ES-I3 (cell line): Measurements from ENCODE around the gene PTH.

Source experiments
- H3K36me3 ChIP-seq: 2 replicates; pipeline ENCODE4 v1.6.1; 2013; ENCODE audit warnings: mild to moderate bottlenecking, low read length, control low read depth, moderate library complexity; ENCODE audit not compliant: insufficient read depth
- H3K4me1 ChIP-seq: 2 replicates; pipeline ENCODE4 v1.6.1; 2013; ENCODE audit warnings: mild to moderate bottlenecking, control low read depth, low read length; ENCODE audit not compliant: insufficient read depth
- H3K9ac ChIP-seq: 2 replicates; pipeline ENCODE4 v1.6.1; 2013; ENCODE audit warnings: low read depth, mild to moderate bottlenecking, low read length, moderate library complexity
- H3K9me3 ChIP-seq: 2 replicates; pipeline ENCODE4 v1.6.1; 2013; ENCODE audit warnings: mild to moderate bottlenecking, low read length, moderate library complexity; ENCODE audit not compliant: control insufficient read depth, insufficient read depth

PTH gene

DNA sequence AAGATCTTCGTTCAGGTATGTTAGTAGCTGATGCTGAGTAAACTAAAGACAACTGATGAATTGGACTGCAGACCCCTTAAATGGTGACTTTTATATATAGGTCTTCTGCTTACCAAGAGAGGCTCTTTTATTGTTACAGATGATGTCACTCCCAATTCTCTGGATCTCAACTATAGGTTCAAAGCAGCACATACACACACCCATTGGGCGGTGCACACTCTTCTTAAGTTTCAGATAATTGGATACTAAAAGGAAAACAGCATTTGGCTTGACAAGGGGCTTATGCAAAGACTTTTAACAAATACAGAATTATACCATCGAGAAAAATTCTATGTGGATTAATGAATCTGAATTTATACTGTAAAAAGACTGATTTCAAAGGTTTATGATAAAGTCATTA, at the start of gene PTH:
PTH (minus strand) TSS at position 69 of the 400 bp plus-strand sequence. CDS start 3,142 bp downstream, outside the sequence.
- Histone ChIP-seq H3K9me3 (no peaks in the 10 kb centered on the region), H3K36me3 (no peaks in the 10 kb centered on the region), H3K4me1 (no peaks in the 10 kb centered on the region), H3K9ac (no peak within 1 kb of the TSS)

DNA sequence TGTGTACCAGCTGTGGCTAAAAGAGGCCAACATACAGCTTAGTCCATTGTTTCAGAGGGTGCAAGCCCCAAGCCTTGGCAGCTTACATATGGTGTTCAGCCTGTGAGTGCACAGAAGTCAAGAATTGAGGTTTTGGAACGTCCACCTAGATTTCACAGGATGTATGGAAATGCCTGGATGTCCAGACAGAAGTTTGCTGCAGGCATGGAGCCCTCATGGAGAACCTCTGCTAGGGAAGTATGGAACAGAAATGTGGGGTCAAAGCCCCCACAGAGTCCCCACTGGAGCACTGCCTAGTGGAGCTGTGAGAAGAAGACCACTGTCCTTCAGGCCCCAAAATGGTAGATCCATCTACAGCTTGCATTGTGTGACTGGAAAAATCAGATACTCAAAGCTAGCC, 42.2 kb upstream of the PTH start:
- H3K36me3 ChIP-seq, result no peaks in the 10 kb centered on the region
- H3K4me1 ChIP-seq, result no peaks in the 10 kb centered on the region
- peaks cover 3% of the 10 kb centered on the region for H3K9me3 ChIP-seq
- H3K9ac ChIP-seq, result no peak overlapping the region

GRCh38 chr11:13535819-13536218, 40.0 kb upstream of the PTH start:
- Histone ChIP-seq H3K9me3 (peaks cover 3% of the 10 kb centered on the region; the same call in 1 of the 2 replicates), H3K9ac (no peak overlapping the region), H3K36me3 (no peaks in the 10 kb centered on the region), H3K4me1 (no peaks in the 10 kb centered on the region)

DNA sequence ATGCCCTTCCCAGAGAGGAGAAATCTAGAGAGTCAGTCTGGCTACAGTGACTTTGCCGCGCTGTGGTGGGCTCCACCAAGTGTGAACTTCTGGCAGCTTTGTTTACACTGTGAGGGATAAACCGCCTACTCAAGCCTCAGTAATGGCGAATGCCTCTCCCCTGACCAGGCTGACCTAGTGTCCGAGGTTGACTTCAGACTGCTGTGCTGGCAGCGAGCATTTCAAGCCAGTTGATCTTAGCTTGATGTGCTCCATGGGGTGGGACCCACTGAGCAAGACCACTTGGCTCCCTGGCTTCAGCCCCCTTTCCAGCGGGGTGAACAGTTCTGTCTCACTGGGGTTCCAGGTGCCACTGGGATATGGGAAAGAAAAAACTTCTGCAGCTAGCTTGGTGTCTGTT, 38.6 kb upstream of the PTH start:
- peaks cover 3% of the 10 kb centered on the region; the same call in 1 of the 2 replicates for H3K9me3 ChIP-seq
- no peaks in the 10 kb centered on the region for H3K36me3 ChIP-seq
- no peaks in the 10 kb centered on the region for H3K4me1 ChIP-seq
- H3K9ac ChIP-seq, result no peak overlapping the region

- no peaks in the 10 kb centered on the region for H3K9me3 ChIP-seq
- no peaks in the 10 kb centered on the region for H3K36me3 ChIP-seq
- no peak overlapping the region for H3K9ac ChIP-seq
- H3K4me1 ChIP-seq, result no peaks in the 10 kb centered on the region
Measured at GRCh38 chr11:13525257-13525656, 29.5 kb upstream of the PTH start.

GRCh38 chr11:13503393-13503792, 7.6 kb upstream of the PTH start:
- H3K36me3 ChIP-seq, result no peaks in the 10 kb centered on the region
- H3K9ac ChIP-seq, result no peak overlapping the region
- no peaks in the 10 kb centered on the region for H3K4me1 ChIP-seq
- no peaks in the 10 kb centered on the region for H3K9me3 ChIP-seq

DNA sequence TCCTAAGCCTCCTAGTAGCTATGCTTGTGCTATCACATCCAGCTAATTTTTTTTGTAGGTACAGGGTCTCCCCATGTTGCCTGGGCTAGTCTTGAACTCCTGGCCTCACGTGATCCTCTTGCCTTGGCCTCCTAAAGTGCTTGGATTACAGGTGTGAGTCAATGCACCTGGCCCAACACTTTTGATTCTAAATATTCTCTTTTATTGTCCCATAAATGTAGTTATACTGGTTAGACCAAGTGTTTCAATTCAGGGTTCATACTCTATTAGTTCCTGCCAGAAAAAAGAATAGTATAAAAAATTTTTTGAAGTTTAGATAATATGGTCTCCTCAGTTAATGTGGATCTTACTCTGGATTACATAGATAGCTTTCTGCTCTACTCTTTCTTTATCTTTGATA, 6.7 kb upstream of the PTH start:
- no peaks in the 10 kb centered on the region for H3K9me3 ChIP-seq
- H3K36me3 ChIP-seq, result no peaks in the 10 kb centered on the region
- H3K4me1 ChIP-seq, result no peaks in the 10 kb centered on the region

GRCh38 chr11:13494051-13494450, 1.7 kb downstream of the PTH start:
- no peaks in the 10 kb centered on the region for H3K36me3 ChIP-seq
- H3K9ac ChIP-seq, result no peak overlapping the region
- H3K9me3 ChIP-seq, result no peaks in the 10 kb centered on the region
- no peaks in the 10 kb centered on the region for H3K4me1 ChIP-seq

More for the DNA sequence above, 6.7 kb upstream of the PTH start:
- H3K9ac ChIP-seq, result no peak overlapping the region

DNA sequence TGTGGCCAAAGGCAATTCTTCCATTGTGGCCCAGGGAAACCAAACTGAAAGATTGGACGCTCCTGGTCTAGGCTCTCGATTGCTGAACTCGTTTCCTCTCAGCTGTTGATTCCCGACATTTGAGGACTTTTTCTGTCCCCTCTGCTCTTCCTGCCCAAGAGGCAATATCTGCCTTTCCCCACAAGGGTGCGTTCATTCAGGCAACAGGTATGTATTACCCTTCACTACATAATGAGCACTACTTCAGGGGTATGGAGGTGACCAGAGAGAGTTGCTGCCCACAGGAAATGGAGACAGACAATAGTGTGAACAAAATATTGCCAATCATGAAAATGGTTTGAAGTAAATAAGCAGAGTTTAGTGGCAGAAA, 8.2 kb downstream of the PTH start:
- H3K9ac ChIP-seq, result peak overlapping the region; percentile 71
- no peaks in the 10 kb centered on the region for H3K36me3 ChIP-seq
- H3K9me3 ChIP-seq, result no peaks in the 10 kb centered on the region
- 0 out of 2 replicates have a peak, but pooled peaks cover 2% of the 10 kb centered on the region for H3K4me1 ChIP-seq

GRCh38 chr11:13486926-13487660, 8.7 kb downstream of the PTH start:
- Histone ChIP-seq H3K9me3 (no peaks in the 10 kb centered on the region), H3K4me1 (0 out of 2 replicates have a peak, but pooled peaks cover 2% of the 10 kb centered on the region), H3K36me3 (no peaks in the 10 kb centered on the region), H3K9ac (peak overlapping the region; percentile 71)

DNA sequence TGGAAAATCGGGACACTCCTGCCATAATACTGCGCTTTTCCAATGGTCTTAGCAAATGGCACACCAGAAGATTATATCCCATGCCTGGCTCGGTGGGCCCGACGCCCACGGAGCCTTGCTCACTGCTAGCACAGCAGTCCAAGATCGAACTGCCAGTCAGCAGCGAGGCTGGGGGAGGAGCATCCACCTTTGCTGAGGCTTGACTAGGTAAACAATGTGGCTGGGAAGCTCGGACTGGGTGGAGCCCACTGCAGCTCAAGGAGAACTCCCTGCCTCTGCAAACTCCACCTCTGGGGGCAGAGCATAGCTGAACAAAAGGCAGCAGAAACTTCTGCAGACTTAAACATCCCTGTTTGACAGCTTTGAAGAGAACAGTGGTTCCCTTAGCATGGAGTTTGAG, 15.6 kb downstream of the PTH start:
- Histone ChIP-seq H3K4me1 (no peaks in the 10 kb centered on the region), H3K9me3 (peaks cover 3% of the 10 kb centered on the region; the same call in 1 of the 2 replicates), H3K9ac (no peak overlapping the region), H3K36me3 (no peaks in the 10 kb centered on the region)

- H3K4me1 ChIP-seq, result no peaks in the 10 kb centered on the region
- H3K9ac ChIP-seq, result no peak overlapping the region
- no peaks in the 10 kb centered on the region for H3K36me3 ChIP-seq
- peaks cover 3% of the 10 kb centered on the region; the same call in 1 of the 2 replicates for H3K9me3 ChIP-seq
Measured at GRCh38 chr11:13479688-13480087, 16.1 kb downstream of the PTH start.

- H3K4me1 ChIP-seq, result peaks cover 13% of the 10 kb centered on the region
- H3K9me3 ChIP-seq, result peaks cover 1% of the 10 kb centered on the region; the same call in 1 of the 2 replicates
- H3K36me3 ChIP-seq, result no peaks in the 10 kb centered on the region
- no peak overlapping the region for H3K9ac ChIP-seq
Measured at GRCh38 chr11:13475091-13475490, 20.7 kb downstream of the PTH start.

GRCh38 chr11:13473013-13473722, 22.6 kb downstream of the PTH start:
- Histone ChIP-seq H3K9me3 (no peaks in the 10 kb centered on the region), H3K9ac (no peak overlapping the region), H3K36me3 (no peaks in the 10 kb centered on the region), H3K4me1 (peaks cover 13% of the 10 kb centered on the region)

GRCh38 chr11:13468750-13469149, 27.0 kb downstream of the PTH start:
- H3K4me1 ChIP-seq, result peaks cover 13% of the 10 kb centered on the region
- H3K9me3 ChIP-seq, result no peaks in the 10 kb centered on the region
- H3K36me3 ChIP-seq, result no peaks in the 10 kb centered on the region
- no peak overlapping the region for H3K9ac ChIP-seq
